HG02759 (cell line): ENCODE data around the gene MAPK7.

ENCODE experiments used
- ATAC-seq: cut with Tn5 transposase; IDR thresholded peaks from one replicate; pipeline ENCODE4 v1.9.1; 2021; ENCODE audit warnings: mild to moderate bottlenecking, moderate library complexity; ENCODE audit not compliant: unreplicated experiment

MAPK7 gene

GRCh38 chr17:19392303-19392702 is 14.0 kb downstream of the MAPK7 start:
- no peak for ATAC-seq

GRCh38 chr17:19397556-19398041 is 19.3 kb downstream of the MAPK7 start:
- ATAC-seq, result no peak

- ATAC-seq, result no peak
Measured at GRCh38 chr17:19398301-19399181, 20.2 kb downstream of the MAPK7 start.

GRCh38 chr17:19399750-19400450 is 21.6 kb downstream of the MAPK7 start:
- ATAC-seq, result no peak

- ATAC-seq, result no peak
Measured at GRCh38 chr17:19401321-19402010, 23.2 kb downstream of the MAPK7 start.

- ATAC-seq, result no peak
Measured at GRCh38 chr17:19402171-19402570, 23.9 kb downstream of the MAPK7 start.

- no peak for ATAC-seq
Measured at GRCh38 chr17:19403021-19403420, 24.7 kb downstream of the MAPK7 start.

GRCh38 chr17:19404264-19404663 is 26.0 kb downstream of the MAPK7 start:
- ATAC-seq, result no peak

GRCh38 chr17:19405114-19405513 is 26.8 kb downstream of the MAPK7 start:
- no peak for ATAC-seq

- no peak for ATAC-seq
Measured at GRCh38 chr17:19407601-19408345, 29.5 kb downstream of the MAPK7 start.

- no peak for ATAC-seq
Measured at GRCh38 chr17:19408346-19408710, 30.0 kb downstream of the MAPK7 start.

GRCh38 chr17:19409066-19409465 is 30.8 kb downstream of the MAPK7 start:
- no peak for ATAC-seq

GRCh38 chr17:19409509-19409908 is 31.2 kb downstream of the MAPK7 start:
- ATAC-seq, result no peak

GRCh38 chr17:19410091-19410490 is 31.8 kb downstream of the MAPK7 start:
- ATAC-seq, result no peak

GRCh38 chr17:19410875-19411620 is 32.8 kb downstream of the MAPK7 start, which contains the start of gene RNF112:
Gene RNF112, plus strand, starts transcription at chr17:19411232. Its CDS starts 177 bp downstream, at chr17:19411409.
- no peak for ATAC-seq

GRCh38 chr17:19411631-19412030 is 33.3 kb downstream of the MAPK7 start:
- ATAC-seq, result no peak

- ATAC-seq, result no peak
Measured at GRCh38 chr17:19412510-19412909, 34.2 kb downstream of the MAPK7 start.

- no peak for ATAC-seq
Measured at GRCh38 chr17:19412984-19413383, 34.7 kb downstream of the MAPK7 start.

GRCh38 chr17:19413761-19414160 is 35.5 kb downstream of the MAPK7 start:
- no peak for ATAC-seq
